ENCODE results near the gene ONECUT3.
A peak's percentile ranks its signal among the peaks of the same experiment; 100 is the strongest.

ONECUT3 gene

DNA sequence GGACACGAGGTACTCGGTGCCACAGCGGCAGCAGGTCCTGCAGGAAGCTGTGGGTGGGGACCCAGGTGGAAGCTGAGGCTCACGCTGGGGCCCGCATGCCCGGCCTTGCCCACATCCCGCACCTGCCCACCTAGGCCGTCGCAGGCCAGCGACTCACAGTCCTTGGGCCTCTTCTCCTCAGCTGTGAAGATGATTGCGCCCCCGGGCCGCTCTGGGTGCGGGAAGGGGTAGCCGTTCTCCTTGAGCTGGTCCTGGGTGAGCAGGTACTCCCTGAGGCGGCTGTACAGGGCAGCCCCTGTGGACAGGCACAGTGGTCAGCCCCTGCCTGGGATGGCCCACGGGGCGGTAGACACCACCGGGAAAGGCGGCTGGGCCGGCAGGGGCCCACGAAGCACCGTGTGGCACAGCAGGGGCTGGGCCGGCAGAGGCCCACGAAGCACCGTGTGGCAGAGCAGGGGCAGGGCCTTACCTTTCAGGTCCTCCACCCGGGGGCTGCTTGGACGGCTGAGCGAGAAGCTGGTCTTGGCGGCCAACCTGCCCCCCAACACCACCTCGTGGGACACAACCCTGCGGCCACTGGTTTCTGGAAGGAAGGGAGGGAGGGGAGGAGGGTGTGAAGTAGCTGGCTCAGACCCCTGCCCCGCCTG, 65.4 kb downstream of the ONECUT3 start:
- Mint-ChIP-seq H3K27me3 (no peaks in the 10 kb centered on the region), H3K36me3 (peaks cover 2% of the 10 kb centered on the region), H3K27ac (no peak overlapping the region), H3K4me3 (no peak overlapping the region), H3K9me3 (no peaks in the 10 kb centered on the region), H3K4me1 (no peaks in the 10 kb centered on the region)

DNA sequence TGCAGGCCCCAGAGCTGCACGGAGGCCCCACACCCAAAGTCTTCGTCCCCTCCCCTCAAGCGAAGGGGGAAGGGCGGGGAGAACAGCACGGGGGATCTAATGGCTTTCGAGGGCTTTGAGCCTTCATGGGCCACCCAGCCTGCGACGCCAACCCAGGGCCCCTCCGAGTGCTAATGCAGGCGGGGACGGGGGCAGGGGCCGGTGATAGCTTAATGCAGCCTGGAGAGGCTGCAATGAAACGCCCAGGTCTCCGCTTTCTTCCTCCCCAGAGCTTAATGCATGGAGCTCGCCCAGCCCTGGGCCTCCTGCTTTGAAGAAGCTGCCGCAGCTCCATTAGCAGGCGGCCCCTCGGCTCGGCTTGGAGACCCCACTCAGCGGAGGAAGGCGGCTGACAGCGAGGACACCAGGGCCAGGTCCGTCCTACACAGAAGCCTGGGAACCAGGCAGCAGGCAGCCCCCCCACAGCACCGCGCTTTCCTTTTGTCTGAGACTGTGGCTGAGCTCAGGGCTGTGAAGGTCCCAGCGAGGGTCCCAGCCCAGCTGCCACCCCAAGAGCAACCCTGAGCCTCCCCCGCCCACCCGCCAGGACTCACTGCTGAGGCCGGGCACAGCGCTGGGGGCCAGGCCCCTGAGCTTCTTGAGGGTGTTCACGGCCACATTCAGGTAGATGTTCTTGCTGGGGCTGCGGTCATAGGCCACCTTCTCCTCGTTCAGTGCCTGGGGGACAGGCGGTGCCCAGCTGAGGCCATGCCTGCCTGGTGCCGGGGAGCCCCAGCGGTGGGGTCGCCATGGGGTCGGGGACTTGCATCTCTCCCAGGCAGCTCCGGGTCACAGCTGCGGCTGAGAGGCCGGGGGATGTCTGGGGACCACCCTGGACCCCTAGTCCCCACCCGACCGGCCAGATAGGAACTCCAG, 66.3 kb downstream of the ONECUT3 start:
- Mint-ChIP-seq H3K27ac (no peak overlapping the region), H3K36me3 (peaks cover 2% of the 10 kb centered on the region), H3K9me3 (no peaks in the 10 kb centered on the region), H3K27me3 (no peaks in the 10 kb centered on the region), H3K4me1 (no peaks in the 10 kb centered on the region), H3K4me3 (no peak overlapping the region)

DNA sequence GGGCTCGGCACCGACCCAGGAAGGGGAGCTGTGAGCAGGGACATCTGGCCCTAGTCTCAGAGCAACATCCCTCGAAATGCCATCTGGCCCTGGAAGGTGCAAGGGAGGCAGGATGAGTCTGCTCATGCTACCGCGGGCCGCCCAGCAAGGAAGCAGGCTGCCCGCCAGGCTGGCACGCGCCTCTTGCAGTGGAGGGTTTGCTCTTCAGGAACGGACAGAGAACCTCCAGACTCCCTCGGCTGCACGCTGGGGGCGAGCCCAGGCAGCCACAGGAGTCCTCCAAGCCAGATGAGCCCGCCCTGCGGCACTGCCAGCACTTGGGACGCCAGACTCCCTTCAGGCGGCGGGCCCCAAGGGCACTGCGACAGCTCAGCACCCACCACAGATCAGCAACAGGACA, 68.9 kb downstream of the ONECUT3 start:
- Mint-ChIP-seq H3K27me3 (no peaks in the 10 kb centered on the region), H3K36me3 (peaks cover 4% of the 10 kb centered on the region), H3K4me1 (peaks cover 3% of the 10 kb centered on the region), H3K9me3 (no peaks in the 10 kb centered on the region), H3K27ac (peak overlapping the region; percentile 12), H3K4me3 (no peak overlapping the region)

DNA sequence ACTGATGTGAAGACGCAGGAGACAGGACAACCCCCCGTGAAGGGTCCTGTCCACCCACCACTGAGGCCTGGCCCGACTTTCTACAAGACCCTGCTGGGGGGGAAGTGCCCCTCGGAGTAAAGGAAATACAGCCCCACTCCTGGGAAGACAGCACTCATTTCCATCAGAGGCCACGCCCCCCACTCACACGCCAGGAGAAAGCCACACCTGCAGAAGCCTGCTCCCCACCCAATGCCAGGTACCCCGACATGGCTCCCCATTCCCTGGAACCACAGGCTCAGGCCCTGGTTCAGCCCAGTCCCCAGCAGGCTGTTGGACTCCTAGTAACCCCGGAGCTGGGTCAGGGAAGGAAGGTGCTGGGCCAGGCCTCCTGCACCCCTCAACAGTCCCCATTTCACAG, 69.7 kb downstream of the ONECUT3 start:
- Mint-ChIP-seq H3K27ac (no peak overlapping the region), H3K36me3 (peaks cover 4% of the 10 kb centered on the region), H3K4me3 (no peak overlapping the region)

DNA sequence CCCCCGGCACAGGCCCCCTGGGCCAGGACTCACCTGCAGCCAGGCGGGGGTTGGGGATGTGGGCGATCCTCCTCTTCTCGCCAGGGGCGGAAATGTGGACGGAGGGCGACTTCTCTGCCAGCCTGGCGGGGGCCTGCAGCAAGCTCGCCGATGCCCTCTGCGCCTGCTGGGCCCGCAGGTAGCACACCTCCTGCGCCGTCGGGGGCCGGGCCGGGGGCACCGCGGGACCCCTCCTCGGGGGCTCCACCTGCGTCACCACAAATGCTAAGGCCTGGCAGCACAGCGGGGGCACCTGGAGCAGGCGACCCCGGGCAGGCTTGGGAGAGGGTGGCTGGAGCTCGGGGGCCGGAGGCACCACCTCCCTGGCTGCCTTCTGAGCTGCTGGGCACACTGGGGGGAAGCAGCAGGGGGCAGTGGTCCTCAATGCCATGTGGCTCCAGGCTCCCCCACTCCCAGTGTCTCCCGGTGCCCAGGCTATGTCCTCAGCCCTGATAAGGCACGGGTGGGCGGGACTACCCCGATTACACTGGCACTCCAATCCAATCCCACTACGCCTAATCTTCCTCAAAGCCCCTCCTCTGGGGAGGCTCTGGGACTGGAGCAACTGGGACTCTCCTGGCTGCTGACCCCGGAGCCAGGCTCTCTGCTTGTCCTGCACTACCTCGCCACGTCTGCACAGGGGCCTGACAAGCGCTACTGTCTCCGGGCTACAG, 70.4 kb downstream of the ONECUT3 start:
- no peak overlapping the region for H3K27ac Mint-ChIP-seq
- peaks cover 4% of the 10 kb centered on the region for H3K36me3 Mint-ChIP-seq
- H3K4me3 Mint-ChIP-seq = no peak overlapping the region
- no peaks in the 10 kb centered on the region for H3K27me3 Mint-ChIP-seq
- no peaks in the 10 kb centered on the region for H3K9me3 Mint-ChIP-seq
- H3K4me1 Mint-ChIP-seq = peaks cover 3% of the 10 kb centered on the region

More for the DNA sequence above, 69.7 kb downstream of the ONECUT3 start:
- Mint-ChIP-seq H3K27me3 (no peaks in the 10 kb centered on the region), H3K4me1 (peaks cover 3% of the 10 kb centered on the region), H3K9me3 (no peaks in the 10 kb centered on the region)

DNA sequence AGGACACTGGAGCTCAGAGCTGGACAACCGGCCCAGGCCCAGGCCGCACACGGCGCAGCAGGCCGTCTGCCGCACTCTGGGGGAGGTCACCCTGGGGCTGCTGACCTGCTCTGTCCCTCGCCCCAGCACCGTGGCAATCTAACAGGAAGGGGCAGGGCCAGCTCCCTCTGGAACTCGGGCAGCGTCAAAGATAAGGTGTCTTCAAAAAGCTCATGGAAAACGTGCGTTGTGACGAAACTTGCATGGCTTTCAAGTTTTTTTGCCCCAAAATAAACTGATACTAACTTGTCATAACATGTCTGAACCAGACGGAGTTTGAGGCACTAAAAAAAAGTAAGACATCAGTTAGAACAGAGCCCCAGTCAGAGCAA, 70.9 kb downstream of the ONECUT3 start:
- H3K4me1 Mint-ChIP-seq = peaks cover 3% of the 10 kb centered on the region
- peaks cover 4% of the 10 kb centered on the region for H3K36me3 Mint-ChIP-seq
- no peak overlapping the region for H3K4me3 Mint-ChIP-seq
- no peak overlapping the region for H3K27ac Mint-ChIP-seq
- H3K27me3 Mint-ChIP-seq = no peaks in the 10 kb centered on the region
- no peaks in the 10 kb centered on the region for H3K9me3 Mint-ChIP-seq

DNA sequence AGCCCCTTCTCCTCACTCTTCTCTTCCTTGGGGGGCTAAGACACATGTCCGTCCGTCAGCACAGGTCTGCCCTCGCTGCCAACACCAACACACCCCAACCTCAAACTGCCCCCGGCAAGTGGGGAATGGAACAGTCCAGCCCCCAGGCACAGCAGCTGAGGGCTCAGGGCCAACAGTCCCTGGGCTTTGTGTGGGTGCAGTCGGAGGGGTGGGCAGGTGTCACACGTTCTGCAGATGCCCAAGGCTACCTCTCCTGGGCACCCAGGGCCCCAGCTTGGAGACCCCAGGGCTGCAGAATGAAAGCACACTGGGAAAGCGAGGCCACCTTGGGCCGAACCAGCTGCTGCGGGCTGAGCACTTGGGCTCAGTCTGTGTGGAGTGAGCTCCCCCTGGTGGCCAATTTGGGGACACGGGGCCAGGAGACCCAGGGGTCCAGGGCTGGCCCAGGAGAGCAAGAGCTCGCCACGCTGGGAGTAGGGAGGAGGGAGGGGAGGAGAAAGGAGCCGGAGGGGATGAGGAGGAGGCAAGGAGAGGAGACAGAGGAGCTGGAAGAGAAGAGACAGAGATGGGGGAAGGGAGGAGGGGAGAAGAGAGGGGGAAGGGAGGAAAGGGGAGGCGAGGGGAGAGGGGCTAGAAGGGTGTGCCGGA, 72.7 kb downstream of the ONECUT3 start:
- H3K27me3 Mint-ChIP-seq = no peaks in the 10 kb centered on the region
- H3K27ac Mint-ChIP-seq = no peak overlapping the region
- no peak overlapping the region for H3K4me3 Mint-ChIP-seq
- H3K36me3 Mint-ChIP-seq = peaks cover 3% of the 10 kb centered on the region
- H3K9me3 Mint-ChIP-seq = no peaks in the 10 kb centered on the region
- H3K4me1 Mint-ChIP-seq = peaks cover 3% of the 10 kb centered on the region

DNA sequence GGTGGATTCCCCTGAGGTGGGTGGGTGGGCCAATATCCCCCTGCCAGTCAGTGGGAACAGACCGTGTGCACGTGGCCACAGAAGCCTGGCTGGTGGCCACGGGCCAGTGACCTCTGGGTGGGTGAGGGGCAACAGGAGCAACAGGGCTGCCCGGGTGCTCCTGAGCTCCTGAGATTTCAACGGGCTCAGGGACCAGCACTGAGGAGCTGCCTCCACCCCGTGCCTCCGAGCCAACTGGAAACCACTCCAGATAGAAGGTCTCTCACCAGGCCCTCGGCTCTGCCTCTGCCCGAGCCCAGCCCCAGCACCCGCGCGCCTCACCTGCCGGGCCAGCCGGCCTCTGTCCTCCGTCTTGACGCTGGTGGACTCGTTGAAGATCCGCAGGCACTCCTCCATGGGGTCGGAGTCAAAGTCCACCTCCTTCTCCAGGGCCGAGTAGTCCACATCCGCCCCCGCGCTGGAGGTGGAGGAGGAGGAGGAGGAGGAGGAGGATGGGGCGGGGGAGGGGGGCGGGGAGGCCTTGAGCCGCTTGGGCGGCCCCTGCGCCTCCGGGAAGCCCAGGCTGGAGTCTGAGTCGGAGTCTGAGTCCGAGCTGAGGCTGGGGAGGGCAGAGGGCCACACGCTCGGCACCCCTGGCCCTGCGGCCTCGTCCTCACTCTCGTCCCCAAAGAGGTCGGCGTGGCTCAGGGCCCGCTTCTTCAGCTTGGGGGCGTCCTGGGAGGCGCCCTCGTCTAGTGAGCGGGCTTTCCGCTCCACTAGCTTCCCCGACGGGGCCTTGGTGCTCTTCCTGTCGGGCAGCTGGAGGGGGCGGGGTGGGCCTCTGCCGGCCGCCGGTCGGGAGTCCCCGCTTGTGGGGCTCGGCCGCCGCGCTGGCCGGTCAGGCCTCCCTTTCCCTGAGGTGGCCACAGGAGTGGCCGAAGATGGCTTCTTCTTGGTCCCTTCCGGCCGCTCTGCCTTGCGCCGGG, 73.5 kb downstream of the ONECUT3 start:
- H3K27me3 Mint-ChIP-seq = no peaks in the 10 kb centered on the region
- H3K4me3 Mint-ChIP-seq = no peak overlapping the region
- no peak overlapping the region for H3K27ac Mint-ChIP-seq
- H3K36me3 Mint-ChIP-seq = peaks cover 3% of the 10 kb centered on the region
- peaks cover 3% of the 10 kb centered on the region for H3K4me1 Mint-ChIP-seq
- no peaks in the 10 kb centered on the region for H3K9me3 Mint-ChIP-seq

DNA sequence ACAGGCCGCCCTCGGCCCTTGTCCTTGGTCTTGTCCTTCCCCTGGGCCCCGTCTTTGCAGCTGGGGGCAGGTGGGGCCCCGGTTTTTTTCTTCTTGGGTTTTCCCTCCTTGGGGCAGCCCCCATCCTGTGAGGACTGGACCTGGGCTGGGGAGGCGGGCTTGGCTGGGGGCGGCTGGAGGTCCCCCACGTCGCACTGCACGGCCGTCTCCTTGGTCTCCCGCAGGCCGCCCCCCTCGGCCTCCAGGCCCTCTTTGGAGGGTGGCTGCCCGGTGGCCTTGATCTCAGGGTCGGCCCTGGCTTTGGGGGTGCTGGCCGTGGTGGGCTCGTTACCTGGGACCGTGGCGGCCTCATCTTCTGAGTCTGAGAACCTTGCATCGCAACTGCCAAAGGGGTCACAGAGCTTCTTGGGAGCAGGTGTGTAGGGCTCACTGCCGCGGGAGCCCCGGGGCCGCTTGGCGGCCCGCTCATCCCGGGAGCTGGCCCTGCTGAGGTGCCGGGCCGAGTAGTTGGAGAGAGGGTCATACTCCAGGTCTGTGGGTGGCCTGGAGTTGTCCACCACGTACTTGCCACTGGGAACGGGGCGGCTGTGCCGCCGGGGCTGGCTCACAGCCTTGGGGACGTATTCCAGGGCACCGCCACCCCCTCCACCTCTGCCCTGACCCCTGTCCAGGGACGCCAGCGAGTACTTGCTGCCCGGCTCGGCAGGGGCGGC, 74.4 kb downstream of the ONECUT3 start:
- Mint-ChIP-seq H3K9me3 (no peaks in the 10 kb centered on the region), H3K36me3 (peaks cover 3% of the 10 kb centered on the region), H3K27ac (no peak overlapping the region), H3K4me1 (peaks cover 3% of the 10 kb centered on the region), H3K27me3 (no peaks in the 10 kb centered on the region), H3K4me3 (no peak overlapping the region)

DNA sequence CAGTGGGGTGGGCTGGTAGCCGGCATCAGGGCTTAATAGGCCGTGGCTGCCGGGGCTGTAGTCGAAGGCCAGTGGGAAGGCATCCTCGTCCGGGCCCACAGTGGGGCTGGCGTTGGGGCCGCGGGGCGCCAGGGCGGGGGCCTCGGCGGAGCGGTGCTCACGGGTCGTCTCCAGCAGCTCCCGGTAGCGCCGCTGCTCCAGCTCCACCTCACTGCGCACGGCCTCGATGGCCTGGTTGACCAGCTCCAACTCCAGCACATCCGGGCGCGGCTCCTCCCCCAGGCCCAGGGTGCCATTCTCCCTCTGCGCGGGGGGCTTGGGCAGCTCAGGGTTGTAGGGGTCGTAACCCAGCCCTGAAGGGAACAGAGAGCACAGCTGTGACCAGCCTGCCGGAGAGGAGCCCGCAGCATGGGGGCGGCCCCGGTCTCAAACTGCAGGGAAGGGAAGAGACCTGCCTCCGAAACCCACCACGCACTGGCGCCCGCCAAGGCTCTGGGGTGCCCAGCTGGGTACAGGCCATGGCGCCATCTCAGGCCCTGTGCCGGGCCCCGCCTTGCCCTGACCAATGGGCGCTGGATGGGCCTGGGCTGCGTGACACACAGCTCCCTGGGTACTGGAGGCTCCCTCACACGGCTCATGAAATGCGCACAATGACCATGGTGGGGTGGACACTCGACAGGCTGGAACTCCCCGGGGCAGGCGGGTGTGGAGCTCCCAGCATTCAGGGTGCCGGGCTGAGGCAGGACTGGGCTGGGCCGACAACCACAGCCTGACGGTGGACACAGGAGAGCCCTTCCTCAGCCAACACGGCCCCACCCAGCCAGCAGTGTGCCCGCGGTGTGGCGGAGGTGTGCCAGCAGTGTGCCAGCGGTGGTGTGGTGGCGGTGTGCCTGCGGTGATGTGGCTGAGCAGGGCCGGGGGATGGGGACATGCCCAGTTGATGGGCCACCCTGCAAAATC, 75.3 kb downstream of the ONECUT3 start:
- peaks cover 3% of the 10 kb centered on the region for H3K36me3 Mint-ChIP-seq

DNA sequence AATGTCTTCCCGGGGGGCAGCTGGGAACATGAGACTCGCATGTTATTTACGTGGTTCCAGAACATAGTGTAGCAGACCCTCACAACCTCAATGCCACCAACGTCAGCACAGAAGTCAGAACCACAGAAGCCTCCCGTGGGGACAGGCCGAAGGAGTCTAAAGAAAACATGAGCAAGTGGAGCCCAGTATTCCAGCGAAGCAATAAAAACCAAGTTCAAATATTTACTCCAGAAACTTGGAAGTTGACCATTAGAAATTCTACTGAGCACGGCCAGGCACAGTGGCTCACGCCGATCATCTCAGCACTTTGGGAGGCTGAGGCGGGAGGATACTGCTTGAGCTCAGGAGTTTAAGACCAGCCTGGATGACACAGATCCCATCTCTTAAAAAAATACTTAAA, 76.7 kb downstream of the ONECUT3 start:
- Mint-ChIP-seq H3K4me3 (no peak overlapping the region), H3K27me3 (no peaks in the 10 kb centered on the region), H3K9me3 (no peaks in the 10 kb centered on the region)

More for the DNA sequence above, 75.3 kb downstream of the ONECUT3 start:
- Mint-ChIP-seq H3K27ac (no peak overlapping the region), H3K4me3 (no peak overlapping the region), H3K9me3 (no peaks in the 10 kb centered on the region), H3K4me1 (peaks cover 3% of the 10 kb centered on the region), H3K27me3 (no peaks in the 10 kb centered on the region)

DNA sequence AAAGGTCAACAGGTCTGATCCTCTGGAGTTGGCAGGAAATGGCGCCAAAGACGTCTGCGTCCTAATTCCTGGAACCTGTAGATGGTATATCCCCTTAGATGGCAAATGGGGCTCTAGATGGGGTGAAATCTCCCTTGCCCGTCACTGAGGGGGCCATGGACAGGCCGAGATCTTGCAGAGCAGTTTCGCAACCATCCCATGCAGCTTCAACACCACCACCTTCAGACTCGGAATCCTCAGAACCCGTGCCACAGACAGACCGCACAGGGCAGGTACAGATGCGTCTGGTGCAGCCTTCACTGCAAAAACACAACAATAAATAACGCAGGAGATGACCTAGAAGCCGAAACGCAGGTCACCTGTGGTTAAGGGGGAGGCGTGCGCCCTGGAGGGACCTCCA, 77.3 kb downstream of the ONECUT3 start:
- H3K36me3 Mint-ChIP-seq = peaks cover 3% of the 10 kb centered on the region
- H3K4me1 Mint-ChIP-seq = peaks cover 3% of the 10 kb centered on the region
- H3K27me3 Mint-ChIP-seq = no peaks in the 10 kb centered on the region
- H3K9me3 Mint-ChIP-seq = no peaks in the 10 kb centered on the region
- H3K27ac Mint-ChIP-seq = no peak overlapping the region
- no peak overlapping the region for H3K4me3 Mint-ChIP-seq

More for the DNA sequence above, 76.7 kb downstream of the ONECUT3 start:
- H3K4me1 Mint-ChIP-seq = peaks cover 3% of the 10 kb centered on the region
- peaks cover 3% of the 10 kb centered on the region for H3K36me3 Mint-ChIP-seq
- peak overlapping the region; percentile 51 for H3K27ac Mint-ChIP-seq
